Astrocyte of the cerebellum (primary cell): Measurements from ENCODE around the gene FAAP100.

ENCODE experiments used
- DNase-seq: peaks from one replicate; pipeline ENCODE4 v3.0.0-alpha.2; 2011; ENCODE audit warnings: low read depth
- H3K4me3 ChIP-seq: 2 replicates; pipeline ENCODE4 v1.5.1; 2011; ENCODE audit warnings: mild to moderate bottlenecking, low read depth, low read length, moderate library complexity
- CTCF ChIP-seq: IDR thresholded peaks from 2 replicates; pipeline ENCODE4 v1.5.1; 2012; ENCODE audit warnings: low read length, low read depth, moderate library complexity, mild to moderate bottlenecking; ENCODE audit errors: missing control alignments
- in situ Hi-C: cut with HindIII; loops from 2 replicates; pipeline ENCODE4 v1.10.0; 2017; ENCODE audit warnings: low sequenced_read_pairs

The FAAP100 gene

GRCh38 chr17:81543756-81544155 lies 8.4 kb downstream of the FAAP100 start:
- TF ChIP-seq CTCF, result no peak
- DNase-seq, result no peak
- no peak overlapping the region for H3K4me3 ChIP-seq
- in situ Hi-C loops, result no loop called here

GRCh38 chr17:81543339-81543675 lies 8.8 kb downstream of the FAAP100 start:
- H3K4me3 ChIP-seq, result no peak overlapping the region
- in situ Hi-C loops, result no loop called here

GRCh38 chr17:81542431-81543338 lies 9.5 kb downstream of the FAAP100 start:
- in situ Hi-C loops, result no loop called here
- no peak overlapping the region for H3K4me3 ChIP-seq
- no peak for DNase-seq
- no peak for TF ChIP-seq CTCF

More at GRCh38 chr17:81543339-81543675, 8.8 kb downstream of the FAAP100 start:
- no peak for TF ChIP-seq CTCF
- DNase-seq, result no peak

GRCh38 chr17:81541123-81541522 lies 11.0 kb downstream of the FAAP100 start:
- in situ Hi-C loops, result no loop called here
- DNase-seq, result no peak
- no peak for TF ChIP-seq CTCF
- H3K4me3 ChIP-seq, result no peak overlapping the region

- no peak overlapping the region for H3K4me3 ChIP-seq
- in situ Hi-C loops, result no loop called here
- no peak for TF ChIP-seq CTCF
- DNase-seq, result no peak
Measured at GRCh38 chr17:81540676-81541027, 11.5 kb downstream of the FAAP100 start.

GRCh38 chr17:81539961-81540675 lies 12.0 kb downstream of the FAAP100 start:
- no peak for DNase-seq
- no peak for TF ChIP-seq CTCF
- in situ Hi-C loops, result no loop called here
- H3K4me3 ChIP-seq, result no peak overlapping the region
